GM10248 (cell line): ENCODE results near the gene VGLL4.

Experiments
- CTCF ChIA-PET: fragments of 300-600 bp; sonication (Branson Sonifier 250); formaldehyde crosslinking; extraction: SDS; loops from one replicate; lab custom pipeline; 2021; ENCODE audit warnings: antibody characterized with exemption; lab: Yijun Ruan, JAX
- POLR2A ChIA-PET: fragments of 350-650 bp; sonication (Branson Sonifier 250); formaldehyde crosslinking; extraction: SDS; loops from one replicate; lab custom pipeline; 2020; ENCODE audit warnings: antibody characterized with exemption; lab: Yijun Ruan, JAX
- DNase-seq: peaks from one replicate; pipeline ENCODE4 v3.0.0; 2012; ENCODE audit errors: extremely low spot score
- CTCF ChIP-seq: IDR thresholded peaks from 2 replicates; pipeline ENCODE4 v1.5.1; 2012; ENCODE audit warnings: mild to moderate bottlenecking, low read depth; ENCODE audit errors: extremely low read depth, missing control alignments, control extremely low read depth

The VGLL4 gene

DNA sequence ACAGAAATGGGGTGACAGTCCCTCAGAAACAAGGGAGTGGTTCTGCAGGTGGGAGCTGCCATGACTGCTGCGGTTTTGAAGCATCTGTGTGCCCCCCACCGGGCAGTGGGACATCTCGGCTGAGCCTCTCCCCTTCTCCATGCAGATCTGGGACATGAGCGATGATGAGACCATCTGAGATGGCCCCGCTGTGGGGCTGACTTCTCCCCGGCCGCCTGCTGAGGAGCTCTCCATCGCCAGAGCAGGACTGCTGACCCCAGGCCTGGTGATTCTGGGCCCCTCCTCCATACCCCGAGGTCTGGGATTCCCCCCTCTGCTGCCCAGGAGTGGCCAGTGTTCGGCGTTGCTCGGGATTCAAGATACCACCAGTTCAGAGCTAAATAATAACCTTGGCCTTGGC lies 89.0 kb downstream of the VGLL4 start:
- CTCF ChIA-PET, result interaction anchor here (1.5 kb wide), 1 partner anchor 20 kb away, joined by 3 read pairs; no protein-coding TSS in a partner anchor
- no peak for DNase-seq
- POLR2A ChIA-PET, result no interaction called here
- no peak for TF ChIP-seq CTCF

- ChIA-PET CTCF (no interaction called here), POLR2A (no interaction called here)
Measured at GRCh38 chr3:11554236-11554610, 89.5 kb downstream of the VGLL4 start.

GRCh38 chr3:11553436-11554235 lies 90.1 kb downstream of the VGLL4 start:
- ChIA-PET POLR2A (no interaction called here), CTCF (interaction anchor here (1.5 kb wide), 1 partner anchor 159 kb away, joined by 3 read pairs; no protein-coding TSS in a partner anchor)
- DNase-seq, result no peak

More at GRCh38 chr3:11554236-11554610, 89.5 kb downstream of the VGLL4 start:
- TF ChIP-seq CTCF, result no peak
- DNase-seq, result no peak

DNA sequence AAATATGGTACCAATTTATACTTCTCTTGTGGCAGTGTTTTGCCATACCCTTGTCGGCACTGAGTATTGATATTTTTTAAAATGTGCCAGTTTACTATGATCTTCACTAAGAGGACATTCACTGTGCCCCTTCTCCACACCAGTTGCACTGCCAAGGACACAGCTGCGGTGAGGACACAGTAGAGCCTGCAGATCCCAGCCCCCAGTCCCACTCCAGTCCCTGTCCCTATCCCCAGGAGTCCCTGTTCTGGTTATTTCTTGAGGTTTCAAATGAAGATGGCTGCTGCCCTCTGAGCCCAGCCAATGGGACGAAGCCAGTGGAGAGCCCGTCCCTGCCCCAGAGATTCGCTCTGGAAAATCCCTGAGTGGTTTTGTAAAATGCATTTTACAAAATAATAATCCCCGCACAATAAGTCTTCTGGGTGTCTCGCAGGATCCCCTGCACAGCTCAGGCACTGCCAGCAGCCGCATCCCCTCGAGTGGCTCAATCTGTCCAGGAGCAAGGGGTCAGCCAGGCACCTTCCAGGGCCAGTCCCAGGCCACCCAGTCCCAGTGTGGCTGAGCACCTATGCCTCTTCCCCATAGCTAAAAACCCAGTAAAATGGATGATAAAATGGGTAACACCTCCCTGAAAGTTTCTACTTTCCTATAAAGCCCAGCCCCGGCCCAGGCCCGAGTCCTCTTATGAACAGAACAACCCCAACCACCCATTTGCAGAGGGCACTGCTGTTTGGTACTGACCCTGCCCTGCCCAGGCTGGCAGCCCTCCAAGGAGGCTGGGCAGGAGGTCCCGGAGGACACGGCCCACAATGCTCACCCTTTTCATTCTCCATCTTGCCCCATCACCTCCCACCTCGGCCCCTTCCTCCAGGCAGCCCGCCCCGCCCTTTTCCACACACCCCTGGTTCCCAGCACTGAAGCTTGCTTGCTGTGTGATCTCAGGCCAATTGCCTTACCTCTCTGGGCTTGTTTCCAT lies 91.1 kb downstream of the VGLL4 start:
- DNase-seq, result no peak
- TF ChIP-seq CTCF, result no peak
- ChIA-PET POLR2A (no interaction called here), CTCF (interaction anchor here (1.5 kb wide), 1 partner anchor 158 kb away, joined by 3 read pairs; no protein-coding TSS in a partner anchor)

More at GRCh38 chr3:11553436-11554235, 90.1 kb downstream of the VGLL4 start:
- no peak for TF ChIP-seq CTCF

DNA sequence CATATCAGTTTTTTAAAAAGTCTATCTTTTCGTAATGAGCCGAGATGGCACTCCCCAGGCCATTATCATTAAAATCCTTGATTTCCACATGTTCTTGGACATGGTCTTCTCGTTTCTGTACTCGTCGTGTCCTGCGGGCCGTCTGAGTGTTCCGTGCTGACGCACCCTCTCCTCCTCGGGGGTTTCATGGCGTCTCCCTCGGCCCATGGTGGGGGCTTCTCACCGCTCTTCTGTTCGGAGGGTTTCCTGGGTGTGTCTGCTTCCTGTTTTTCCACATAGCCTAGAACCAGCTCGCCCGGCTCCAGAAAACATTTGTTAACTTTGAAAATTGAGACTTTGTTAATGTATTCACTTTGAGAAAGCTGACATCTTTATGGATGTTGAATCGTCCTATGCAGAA lies 92.7 kb downstream of the VGLL4 start:
- POLR2A ChIA-PET, result no interaction called here
- no peak for DNase-seq
- CTCF ChIA-PET, result no interaction called here
- TF ChIP-seq CTCF, result no peak

- no peak for TF ChIP-seq CTCF
- ChIA-PET POLR2A (interaction anchor here (0.6 kb wide), 1 partner anchor 34 kb away, joined by 3 read pairs; no protein-coding TSS in a partner anchor), CTCF (no interaction called here)
- DNase-seq, result no peak
Measured at GRCh38 chr3:11549580-11550140, 94.1 kb downstream of the VGLL4 start.
